GM12878 (cell line): ENCODE data around the gene TCF7L2. TPM values are rescaled to one million over a fixed set of nuclear protein-coding genes. Genes with fewer than 3 reads are reported as not detected.

Experiments
- ATAC-seq: fragments of 200-7000 bp; cut with Tn5 transposase; 3 replicates; pipeline ENCODE4 v1.9.1; 2020; ENCODE audit warnings: mild to moderate bottlenecking, moderate library complexity
- BruUV-seq: library from RNA; stranded (reverse); fragments of 400-500 nt; replicated peaks from 2 replicates; lab custom pipeline; 2021; lab: Mats Ljungman, UMichigan
- CTCF ChIA-PET: fragments of 300-600 bp; sonication (Branson Sonifier 250); formaldehyde crosslinking; extraction: SDS; loops from one replicate; lab custom pipeline; 2021; ENCODE audit warnings: inconsistent platforms; lab: Yijun Ruan, JAX
- POLR2A ChIA-PET: fragments of 350-600 bp; formaldehyde crosslinking; extraction: SDS; loops from one replicate; lab custom pipeline; 2021; ENCODE audit warnings: inconsistent platforms; lab: Charles Lee
- RAD21 ChIA-PET: fragments of 300-600 bp; sonication (Branson Sonifier 250); formaldehyde crosslinking; loops from one replicate; lab custom pipeline; 2023; ENCODE audit warnings: antibody characterized with exemption; ENCODE audit not compliant: unreplicated experiment; lab: Charles Lee
- SMC1A ChIA-PET: fragments of 300-600 bp; sonication (Branson Sonifier 250); formaldehyde crosslinking; loops from one replicate; lab custom pipeline; 2023; ENCODE audit not compliant: unreplicated experiment, uncharacterized antibody; lab: Charles Lee
- DNase-seq: peaks from one replicate; pipeline ENCODE4 v3.0.0-alpha.2; 2011; ENCODE audit warnings: low read depth, low spot score
- FAIRE-seq: peaks from 3 replicates; lab custom pipeline; 2011; peaks lifted over from hg19 to GRCh38; lab: Jason Lieb, UNC
- H2AFZ ChIP-seq: 2 replicates; pipeline ENCODE4 v1.6.0; 2011; ENCODE audit warnings: low read depth, low read length, control low read depth; ENCODE audit not compliant: control insufficient read depth
- H3K27ac ChIP-seq: 2 replicates; pipeline ENCODE4 v1.5.1; 2011; ENCODE audit warnings: control low read depth; ENCODE audit not compliant: control insufficient read depth, insufficient read depth
- H3K27me3 ChIP-seq, 2 experiments: replicated peaks in 1 of 2; 2 replicates each; pipeline versions ENCODE4 v1.6.0 to v1.6.1; 2011; ENCODE audit warnings: low read length in 1 of 2; ENCODE audit not compliant: control insufficient read depth in 2 of 2, insufficient read depth in 2 of 2
- H3K36me3 ChIP-seq, 2 experiments: 2 replicates each; pipeline ENCODE4 v1.5.1; 2011; ENCODE audit warnings: low read length in 1 of 2; ENCODE audit not compliant: control insufficient read depth in 2 of 2, insufficient read depth in 2 of 2
- H3K4me1 ChIP-seq: 2 replicates; pipeline ENCODE4 v1.6.1; 2011; ENCODE audit warnings: mild to moderate bottlenecking, low read length, moderate library complexity, mixed read lengths; ENCODE audit not compliant: control insufficient read depth, insufficient read depth
- H3K4me2 ChIP-seq: 2 replicates; pipeline ENCODE4 v1.6.0; 2011; ENCODE audit warnings: control low read depth; ENCODE audit not compliant: control insufficient read depth, insufficient read depth
- H3K4me3 ChIP-seq: fragments of 200-600 bp; sonication (generic); 2 replicates; pipeline ENCODE4 v1.5.1; 2016
- H3K79me2 ChIP-seq: 2 replicates; pipeline ENCODE4 v1.6.0; 2011; ENCODE audit warnings: low read length; ENCODE audit not compliant: control insufficient read depth, insufficient read depth
- H3K9ac ChIP-seq: 2 replicates; pipeline ENCODE4 v1.8.0; 2011; ENCODE audit warnings: low read length, control low read depth, mixed read lengths; ENCODE audit not compliant: control insufficient read depth, insufficient read depth
- H3K9me3 ChIP-seq: replicated peaks from 3 replicates; pipeline ENCODE4 v1.5.1; 2011; ENCODE audit warnings: mild to moderate bottlenecking, low read length; ENCODE audit not compliant: control insufficient read depth, insufficient read depth
- H4K20me1 ChIP-seq: 2 replicates; pipeline ENCODE4 v1.6.0; 2011; ENCODE audit not compliant: control insufficient read depth, insufficient read depth
- ASH2L ChIP-seq: fragments of 300-600, 200-600 bp; sonication (generic); IDR thresholded peaks from 2 replicates; pipeline ENCODE4 v1.6.1; 2017; ENCODE audit warnings: low read depth, mild to moderate bottlenecking, borderline replicate concordance
- BCL11A ChIP-seq: IDR thresholded peaks from 2 replicates; pipeline ENCODE4 v1.6.1; 2011; ENCODE audit warnings: low read depth, low read length
- BMI1 ChIP-seq: fragments of 450-650 bp; IDR thresholded peaks from 2 replicates; pipeline ENCODE4 v1.6.1; 2016; ENCODE audit warnings: mild to moderate bottlenecking, moderate library complexity, borderline replicate concordance
- CBFB ChIP-seq: IDR thresholded peaks from 2 replicates; pipeline ENCODE4 v1.6.1; 2016; ENCODE audit warnings: antibody characterized with exemption, low read depth
- CHD4 ChIP-seq: fragments of 200-600 bp; sonication (generic); IDR thresholded peaks from 2 replicates; pipeline ENCODE4 v1.6.1; 2016; ENCODE audit warnings: mild to moderate bottlenecking
- CREB1 ChIP-seq: IDR thresholded peaks from 2 replicates; pipeline ENCODE4 v1.6.1; 2012; ENCODE audit warnings: low read depth, mild to moderate bottlenecking, inconsistent platforms
- EED ChIP-seq: sonication (generic); IDR thresholded peaks from 2 replicates; pipeline ENCODE4 v1.6.1; 2016; ENCODE audit warnings: antibody characterized with exemption, low read depth
- GABPA ChIP-seq: IDR thresholded peaks from 2 replicates; pipeline ENCODE4 v1.6.1; 2014; ENCODE audit warnings: antibody characterized with exemption, low read depth, mild to moderate bottlenecking, inconsistent platforms
- MYB ChIP-seq: fragments of 150-350 bp; IDR thresholded peaks from 2 replicates; pipeline ENCODE4 v1.6.1; 2014; ENCODE audit warnings: mild to moderate bottlenecking, low read depth, low read length, borderline replicate concordance
- NFYB ChIP-seq: IDR thresholded peaks from 2 replicates; pipeline ENCODE4 v1.6.1; 2011; ENCODE audit warnings: low read depth, mild to moderate bottlenecking, low read length, improper control_type of control experiment, moderate library complexity; ENCODE audit not compliant: insufficient read depth
- POLR2A ChIP-seq: IDR thresholded peaks from 2 replicates; pipeline ENCODE4 v1.6.1; 2011; ENCODE audit warnings: low read depth, mild to moderate bottlenecking, low read length
- POLR2AphosphoS5 ChIP-seq: IDR thresholded peaks from 2 replicates; pipeline ENCODE4 v1.6.1; 2011; ENCODE audit warnings: mild to moderate bottlenecking, low read length, inconsistent platforms
- SREBF1 ChIP-seq: IDR thresholded peaks from 2 replicates; pipeline ENCODE4 v1.6.1; 2012; ENCODE audit warnings: mild to moderate bottlenecking, low read length
- SREBF2 ChIP-seq: IDR thresholded peaks from 2 replicates; pipeline ENCODE4 v1.6.1; 2012; ENCODE audit warnings: mild to moderate bottlenecking, low read length
- TARDBP ChIP-seq: IDR thresholded peaks from 2 replicates; pipeline ENCODE4 v1.6.1; 2016; ENCODE audit warnings: borderline replicate concordance
- TCF3 ChIP-seq: IDR thresholded peaks from 2 replicates; pipeline ENCODE4 v1.6.1; 2012; ENCODE audit warnings: low read depth, mild to moderate bottlenecking, low read length, borderline replicate concordance; ENCODE audit not compliant: insufficient read depth
- ZNF384 ChIP-seq: IDR thresholded peaks from 2 replicates; pipeline ENCODE4 v1.6.1; 2012; ENCODE audit warnings: low read depth, mild to moderate bottlenecking, low read length, improper control_type of control experiment, borderline replicate concordance
- WGBS: methylation state at CpG from one replicate; pipeline ENCODE4 v1.1.6; 2016; ENCODE audit warnings: low lambda C conversion rate; ENCODE audit not compliant: insufficient replicate concordance, insufficient coverage; ENCODE audit errors: missing lambda C conversion rate; 5-methylcytosine and 5-hydroxymethylcytosine counted together
- in situ Hi-C: fragments of 300-500 bp; cut with MboI; formaldehyde crosslinking; loops from 9 replicates; pipeline ENCODE4 v1.14.3; 2018; ENCODE audit warnings: mixed read lengths
- intact Hi-C: fragments of 100-400 bp; cut with micrococcal nuclease; formaldehyde crosslinking; loops from one replicate; pipeline ENCODE4 v1.14.2; 2022; ENCODE audit not compliant: unreplicated experiment
- polyA plus RNA-seq, 11 experiments: library from polyadenylated mRNA; depleted of rRNA in 4 of 11; unstranded in 6 of 11; stranded (reverse) in 5 of 11; fragments of >200 nt; fragmentation: Nextera tagmentation in 4 of 11; fragmentation: Illumina TruSeq in 1 of 11; extraction: Ambion mirVana in 4 of 11; extraction: Trizol in 1 of 11; gene quantifications; 1 replicate in 1 of 11; 2 replicates in 10 of 11; pipeline versions ENCODE4 v1.2.1 to v1.2.3, GENCODE V29; 2011 to 2016; ENCODE audit warnings: inconsistent platforms in 2 of 11, missing spikeins in 2 of 11, low read depth in 1 of 11
- total RNA-seq, 4 experiments: library from RNA; depleted of rRNA in 3 of 4; stranded (reverse); fragments of >200 nt in 3 of 4; fragmentation: Illumina TruSeq in 1 of 4; extraction: Trizol in 1 of 4; gene quantifications; 2 replicates each; pipeline versions ENCODE4 v1.2.1 to v1.2.3, GENCODE V29; 2013 to 2021
- TF ChIP-seq, protein P1 (sequence below): IDR thresholded peaks from 2 replicates; pipeline ENCODE4 v1.6.1; 2011; ENCODE audit warnings: low read depth, mild to moderate bottlenecking, low read length, moderate library complexity, borderline replicate concordance; ENCODE audit errors: extremely low read depth
- TF ChIP-seq, protein P2 (sequence below): IDR thresholded peaks from 2 replicates; pipeline ENCODE4 v1.6.1; 2012; ENCODE audit warnings: low read depth, low read length, improper control_type of control experiment

The TCF7L2 gene
- total and polyA plus RNA-seq, 10 of the 15 experiments (the other 5 are each of a cell fraction or from before 2014, with no cell fraction given): 0.02 to 1.1 (median 0.35) TPM; not detected in 4

DNA sequence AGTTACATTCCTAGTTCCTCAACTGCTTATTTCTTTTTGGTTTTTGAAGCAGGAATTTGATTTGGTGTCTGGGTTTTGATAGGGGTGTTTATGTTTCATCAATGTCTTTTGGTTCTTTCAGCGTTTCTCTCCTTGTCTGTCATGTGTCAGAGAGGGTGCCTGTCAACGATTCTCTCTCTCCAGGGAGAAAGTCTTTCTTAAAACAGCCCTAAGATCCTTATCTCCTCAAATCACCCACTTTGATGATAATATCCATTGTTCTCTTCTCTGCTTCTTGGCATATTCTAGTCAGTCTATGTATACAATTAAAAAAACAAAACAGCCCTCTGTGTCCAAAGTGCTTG, 77.2 kb downstream of the TCF7L2 start:
- Histone ChIP-seq H3K4me1 (no peaks in the 10 kb centered on the region), H3K9me3 (no peaks in the 10 kb centered on the region), H3K27me3 (no peaks in the 10 kb centered on the region; a peak in 1 of 4 replicates), H3K4me3 (no peak overlapping the region), H3K79me2 (no peaks in the 10 kb centered on the region), H3K4me2 (no peak overlapping the region), H3K9ac (no peak overlapping the region), H4K20me1 (no peaks in the 10 kb centered on the region), H2AFZ (no peak overlapping the region), H3K36me3 (no peaks in the 10 kb centered on the region), H3K27ac (no peak overlapping the region)
- no peak for TF ChIP-seq POLR2A
- TF ChIP-seq, protein P1, sequence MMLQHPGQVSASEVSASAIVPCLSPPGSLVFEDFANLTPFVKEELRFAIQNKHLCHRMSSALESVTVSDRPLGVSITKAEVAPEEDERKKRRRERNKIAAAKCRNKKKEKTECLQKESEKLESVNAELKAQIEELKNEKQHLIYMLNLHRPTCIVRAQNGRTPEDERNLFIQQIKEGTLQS: no peak
- no peak for TF ChIP-seq MYB
- no peak for TF ChIP-seq ASH2L
- no peak for TF ChIP-seq BCL11A
- no peak for TF ChIP-seq CREB1
- TF ChIP-seq SREBF2: no peak
- TF ChIP-seq POLR2AphosphoS5: no peak
- TF ChIP-seq CHD4: no peak
- TF ChIP-seq TARDBP: no peak
- TF ChIP-seq EED: no peak
- TF ChIP-seq ZNF384: no peak
- no peak for TF ChIP-seq NFYB
- TF ChIP-seq CBFB: no peak
- TF ChIP-seq, protein P2, sequence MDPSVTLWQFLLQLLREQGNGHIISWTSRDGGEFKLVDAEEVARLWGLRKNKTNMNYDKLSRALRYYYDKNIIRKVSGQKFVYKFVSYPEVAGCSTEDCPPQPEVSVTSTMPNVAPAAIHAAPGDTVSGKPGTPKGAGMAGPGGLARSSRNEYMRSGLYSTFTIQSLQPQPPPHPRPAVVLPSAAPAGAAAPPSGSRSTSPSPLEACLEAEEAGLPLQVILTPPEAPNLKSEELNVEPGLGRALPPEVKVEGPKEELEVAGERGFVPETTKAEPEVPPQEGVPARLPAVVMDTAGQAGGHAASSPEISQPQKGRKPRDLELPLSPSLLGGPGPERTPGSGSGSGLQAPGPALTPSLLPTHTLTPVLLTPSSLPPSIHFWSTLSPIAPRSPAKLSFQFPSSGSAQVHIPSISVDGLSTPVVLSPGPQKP: no peak
- TF ChIP-seq TCF3: no peak
- TF ChIP-seq GABPA: no peak
- no peak for TF ChIP-seq BMI1
- no peak for TF ChIP-seq SREBF1
- BruUV-seq: no TSS peak
- 0% methylated on average over 2 of the region's 2 CpGs for WGBS
- ChIA-PET CTCF (no interaction called here), RAD21 (no interaction called here), POLR2A (no interaction called here), SMC1A (no interaction called here)
- FAIRE-seq: no peak
- intact Hi-C loops (no loop called here), in situ Hi-C loops (no loop called here)
- DNase-seq: no peak
- ATAC-seq: no peak
